HCT116 (cell line): ENCODE data around the gene FRMD8. TPM values are rescaled to one million over a fixed set of nuclear protein-coding genes. Genes with fewer than 3 reads are reported as not detected.

ENCODE experiments used
- ATAC-seq: fragments of 200-7000 bp; cut with Tn5 transposase; 2 replicates; pipeline ENCODE4 v1.9.1; 2020; ENCODE audit warnings: mild to moderate bottlenecking, moderate library complexity
- BruUV-seq: library from RNA; stranded (reverse); fragments of 400-500 nt; replicated peaks from 2 replicates; lab custom pipeline; 2021; lab: Mats Ljungman, UMichigan
- CTCF ChIA-PET: fragments of 300-600 bp; sonication (Branson Sonifier 250); formaldehyde crosslinking; loops from one replicate; lab custom pipeline; 2021; ENCODE audit warnings: antibody characterized with exemption; lab: Charles Lee
- POLR2A ChIA-PET: fragments of 300-600, 350-600 bp; sonication (Branson Sonifier 250); formaldehyde crosslinking; loops from one replicate; lab custom pipeline; 2021; ENCODE audit warnings: antibody characterized with exemption; lab: Charles Lee
- RAD21 ChIA-PET, 2 experiments: fragments of 300-600 bp; sonication (Branson Sonifier 250); formaldehyde crosslinking; loops; one replicate each; lab custom pipeline; 2023; ENCODE audit warnings: low total read pairs in 2 of 2; ENCODE audit not compliant: uncharacterized antibody in 2 of 2, unreplicated experiment in 2 of 2, low non-redundant PET in 1 of 2; lab: Charles Lee
- DNase-seq: peaks from one replicate; pipeline ENCODE4 v3.0.0-alpha.2; 2010; ENCODE audit warnings: low read depth, low spot score
- H2AFZ ChIP-seq: fragments of 200-600 bp; shearing (Covaris generic), sonication (generic); 2 replicates; pipeline ENCODE4 v1.6.1; 2017; ENCODE audit warnings: low read depth, mixed run types, mixed read lengths, antibody characterized with exemption, low read length; ENCODE audit not compliant: poor library complexity, severe bottlenecking
- H3K27ac ChIP-seq: 2 replicates; pipeline ENCODE4 v1.5.1; 2012; ENCODE audit warnings: low read depth, low read length
- H3K27me3 ChIP-seq: fragments of 200-600 bp; sonication (generic); 2 replicates; pipeline ENCODE4 v1.6.1; 2016; ENCODE audit warnings: mixed run types, low read length, mixed read lengths; ENCODE audit not compliant: insufficient read depth
- H3K36me3 ChIP-seq, 2 experiments: fragments of 200-500 bp in 1 of 2; fragments of 200-600 bp in 1 of 2; sonication (Bioruptor generic) in 1 of 2; sonication (generic) in 1 of 2; 2 replicates each; pipeline versions ENCODE4 v1.5.1 to v1.6.1; 2014 to 2016; ENCODE audit warnings: low read length in 2 of 2, inconsistent platforms in 1 of 2, mixed read lengths in 1 of 2, mixed run types in 1 of 2; ENCODE audit not compliant: insufficient read depth in 2 of 2, control insufficient read depth in 1 of 2
- H3K4me1 ChIP-seq, 2 experiments: fragments of 200-600 bp in 1 of 2; sonication (generic) in 1 of 2; 2 replicates each; pipeline versions ENCODE4 v1.5.1 to v1.6.1; 2012 to 2017; ENCODE audit warnings: low read length in 2 of 2, inconsistent platforms in 1 of 2, mild to moderate bottlenecking in 1 of 2, mixed read lengths in 1 of 2, mixed run types in 1 of 2, moderate library complexity in 1 of 2; ENCODE audit not compliant: insufficient read depth in 2 of 2, control insufficient read depth in 1 of 2
- H3K4me2 ChIP-seq: fragments of 200-600 bp; sonication (generic); 2 replicates; pipeline ENCODE4 v1.6.1; 2017; ENCODE audit warnings: mixed run types, low read length, mixed read lengths
- H3K4me3 ChIP-seq, 2 experiments: fragments of 200-600 bp in 1 of 2; sonication (generic) in 1 of 2; replicated peaks in 1 of 2; 2 replicates each; pipeline ENCODE4 v1.5.1; 2011 to 2016; ENCODE audit warnings: low read length in 2 of 2, control low read depth in 1 of 2, low read depth in 1 of 2, mild to moderate bottlenecking in 1 of 2, mixed read lengths in 1 of 2, mixed run types in 1 of 2
- H3K79me2 ChIP-seq: fragments of 200-600 bp; sonication (generic); 2 replicates; pipeline ENCODE4 v1.6.1; 2017; ENCODE audit warnings: mild to moderate bottlenecking, mixed run types, low read length, moderate library complexity, mixed read lengths; ENCODE audit not compliant: insufficient read depth
- H3K9ac ChIP-seq: fragments of 200-600 bp; sonication (generic); 2 replicates; pipeline ENCODE4 v1.6.1; 2016; ENCODE audit warnings: low read length, mixed read lengths
- H3K9me2 ChIP-seq: fragments of 200-600 bp; sonication (generic), shearing (Covaris generic); 2 replicates; pipeline ENCODE4 v1.6.1; 2017; ENCODE audit warnings: mixed run types, mild to moderate bottlenecking, moderate library complexity; ENCODE audit not compliant: insufficient read depth
- H3K9me3 ChIP-seq, 2 experiments: fragments of 200-500 bp in 1 of 2; fragments of 200-600 bp in 1 of 2; sonication (Bioruptor generic) in 1 of 2; sonication (generic) in 1 of 2; 2 replicates each; pipeline ENCODE4 v1.6.1; 2014 to 2017; ENCODE audit warnings: low read length in 2 of 2, mixed read lengths in 2 of 2, inconsistent platforms in 1 of 2, low read depth in 1 of 2, mild to moderate bottlenecking in 1 of 2, mixed run types in 1 of 2, moderate library complexity in 1 of 2; ENCODE audit not compliant: control insufficient read depth in 1 of 2, insufficient read depth in 1 of 2
- H4K20me1 ChIP-seq: fragments of 200-600 bp; sonication (generic), shearing (Covaris generic); 2 replicates; pipeline ENCODE4 v1.6.1; 2017; ENCODE audit warnings: mixed run types, mild to moderate bottlenecking, moderate library complexity; ENCODE audit not compliant: insufficient read depth
- CBX3 ChIP-seq: IDR thresholded peaks from 2 replicates; pipeline ENCODE4 v1.6.1; 2012; ENCODE audit warnings: low read depth
- EGR1 ChIP-seq: IDR thresholded peaks from 2 replicates; pipeline ENCODE4 v1.6.1; 2012; ENCODE audit warnings: low read depth
- EZH2 ChIP-seq: fragments of 200-600 bp; sonication (generic); IDR thresholded peaks from 2 replicates; pipeline ENCODE4 v1.6.1; 2017; ENCODE audit warnings: antibody characterized with exemption, mixed run types
- EZH2phosphoT487 ChIP-seq: fragments of 200-600 bp; IDR thresholded peaks from 2 replicates; pipeline ENCODE4 v1.6.1; 2018; ENCODE audit warnings: antibody characterized with exemption, borderline replicate concordance
- JUND ChIP-seq: IDR thresholded peaks from 2 replicates; pipeline ENCODE4 v1.6.1; 2012
- POLR2AphosphoS5 ChIP-seq: IDR thresholded peaks from 2 replicates; pipeline ENCODE4 v1.6.1; 2011; ENCODE audit warnings: mild to moderate bottlenecking, low read depth, low read length, moderate library complexity
- RAD21 ChIP-seq: IDR thresholded peaks from 2 replicates; pipeline ENCODE4 v1.6.1; 2012; ENCODE audit warnings: low read depth, mild to moderate bottlenecking
- SP1 ChIP-seq: IDR thresholded peaks from 2 replicates; pipeline ENCODE4 v1.6.1; 2012; ENCODE audit warnings: low read depth
- ZFX ChIP-seq: fragments of 450-650 bp; IDR thresholded peaks from 2 replicates; pipeline ENCODE4 v1.6.1; 2017
- ZNF274 ChIP-seq: fragments of 200-500 bp; sonication (Bioruptor generic); IDR thresholded peaks from 2 replicates; pipeline ENCODE4 v1.6.1; 2014; ENCODE audit warnings: mild to moderate bottlenecking, low read depth, low read length, inconsistent platforms
- intact Hi-C: fragments of 100-400 bp; cut with micrococcal nuclease; formaldehyde crosslinking; loops from 2 replicates; pipeline ENCODE4 v1.10.0; 2022
- total RNA-seq: library from RNA; stranded (reverse); gene quantifications from one replicate; pipeline ENCODE4 v1.2.1, GENCODE V29; 2021; ENCODE audit not compliant: unreplicated experiment
- TF ChIP-seq, protein P1 (sequence below): IDR thresholded peaks from 2 replicates; pipeline ENCODE4 v1.6.1; 2012

FRMD8 gene
- total RNA-seq, 1 experiment from 2014 or later = 35.8 TPM

DNA sequence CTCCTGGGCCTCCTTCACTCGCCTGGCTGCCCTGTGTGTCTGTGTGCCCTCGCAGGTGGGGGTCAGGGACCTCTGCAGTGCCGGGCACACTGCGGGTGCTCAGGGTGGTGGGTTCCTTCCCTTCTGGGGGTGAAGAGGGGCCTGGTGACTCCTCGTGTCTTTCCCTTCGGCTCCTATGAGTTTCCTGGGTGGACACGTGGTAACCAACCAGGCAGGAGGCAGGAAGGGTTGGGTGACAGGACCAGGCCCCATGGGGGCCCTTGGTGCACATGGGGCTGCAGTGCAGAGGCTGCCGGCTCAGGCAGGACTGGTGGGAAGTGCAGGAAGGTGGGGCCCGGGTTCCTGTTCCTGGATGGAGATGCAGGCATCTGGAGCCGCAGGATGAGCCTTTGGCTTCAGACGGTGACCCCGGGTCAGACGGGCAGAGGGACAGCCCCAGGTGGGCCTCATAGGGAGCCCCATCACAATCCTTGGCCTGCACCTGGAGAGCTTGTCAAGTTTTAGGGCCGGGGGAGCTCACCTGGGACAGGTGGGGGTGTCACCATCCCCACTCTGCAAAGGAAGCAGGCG lies 9.6 kb downstream of the FRMD8 start:
- ChIA-PET RAD21 (no interaction called here), CTCF (no interaction called here), POLR2A (interaction anchor here (1.9 kb wide), 1 partner anchor 27 kb away, joined by 4 read pairs; the partner anchor contains the start of gene NEAT1)
- Histone ChIP-seq H3K4me1 (peaks cover 0 to 1% of the 10 kb centered on the region in 2 experiments; a peak in 1 of 4 replicates), H3K4me3 (no peak overlapping the region), H3K4me2 (no peak overlapping the region), H3K27me3 (no peaks in the 10 kb centered on the region), H3K27ac (no peak overlapping the region), H3K9ac (no peak overlapping the region), H3K36me3 (peaks cover 2 to 17% of the 10 kb centered on the region in 2 experiments; a peak in 3 of 4 replicates), H3K79me2 (peaks cover 6% of the 10 kb centered on the region; the same call in 1 of the 2 replicates), H2AFZ (no peak overlapping the region), H3K9me2 (no peaks in the 10 kb centered on the region), H4K20me1 (no peaks in the 10 kb centered on the region), H3K9me3 (no peaks in the 10 kb centered on the region)
- intact Hi-C loops = no loop called here
- TF ChIP-seq POLR2AphosphoS5 = no peak
- TF ChIP-seq EZH2phosphoT487 = no peak
- TF ChIP-seq JUND = no peak
- TF ChIP-seq RAD21 = no peak
- TF ChIP-seq CBX3 = no peak
- TF ChIP-seq EGR1 = no peak
- TF ChIP-seq ZFX = no peak
- TF ChIP-seq EZH2 = no peak
- TF ChIP-seq ZNF274 = no peak
- TF ChIP-seq, protein P1, sequence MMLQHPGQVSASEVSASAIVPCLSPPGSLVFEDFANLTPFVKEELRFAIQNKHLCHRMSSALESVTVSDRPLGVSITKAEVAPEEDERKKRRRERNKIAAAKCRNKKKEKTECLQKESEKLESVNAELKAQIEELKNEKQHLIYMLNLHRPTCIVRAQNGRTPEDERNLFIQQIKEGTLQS = no peak
- TF ChIP-seq SP1 = no peak
- DNase-seq = no peak
- ATAC-seq = no peak
- no TSS peak for BruUV-seq
